Hippocampal formation (tissue), 2 donors: ENCODE measurements around the gene CRIM1.

Experiments used
- DNase-seq, 2 donors: peaks; one replicate each; lab custom pipeline; 2025; lab: John Stamatoyannopoulos, UW

Gene CRIM1

DNA sequence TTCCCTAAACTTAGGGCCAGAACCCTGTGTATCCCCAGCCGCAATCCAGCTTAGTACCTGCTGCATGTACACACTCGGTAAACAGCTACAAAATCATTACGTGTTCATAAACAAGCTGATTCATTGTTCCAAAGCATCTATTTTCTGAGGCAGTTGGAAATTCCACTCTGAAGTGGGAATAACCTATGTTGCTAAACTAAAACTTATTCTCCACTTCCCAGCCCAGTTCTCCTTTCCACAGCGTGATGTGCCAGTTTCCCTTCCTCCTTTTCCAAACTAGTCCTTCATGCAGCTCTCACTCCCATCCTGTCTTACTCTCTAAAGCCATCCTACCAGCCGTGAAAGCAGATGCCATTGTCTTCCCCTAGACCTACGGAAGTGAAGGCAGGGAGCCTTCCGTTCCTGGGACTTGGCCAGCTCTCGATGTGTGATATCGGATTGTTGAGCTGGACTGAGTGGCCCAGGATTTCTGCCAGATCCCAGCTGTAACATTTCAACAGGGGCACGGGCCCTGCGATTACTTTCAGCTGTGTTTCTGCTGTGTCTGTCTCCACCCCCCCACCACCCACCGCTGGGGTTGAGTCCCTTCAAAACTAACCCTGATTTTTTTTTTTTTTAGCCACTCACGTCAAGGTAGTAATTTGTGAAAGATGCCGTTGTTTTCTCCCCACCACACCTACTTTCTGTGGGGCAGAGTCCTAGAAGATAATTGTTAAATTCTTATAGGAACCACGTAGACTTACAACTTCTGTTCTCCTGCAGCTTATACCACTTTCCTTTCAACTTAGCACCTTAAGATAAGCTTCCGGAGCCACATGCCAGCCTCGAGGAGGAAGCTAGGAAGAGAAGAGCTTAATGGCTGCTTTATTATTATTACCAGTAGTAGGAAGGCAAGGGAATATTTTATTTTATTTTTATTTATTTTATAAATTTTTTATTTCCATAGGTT lies 100.9 kb downstream of the CRIM1 start:
- DNase-seq, result no peak

DNA sequence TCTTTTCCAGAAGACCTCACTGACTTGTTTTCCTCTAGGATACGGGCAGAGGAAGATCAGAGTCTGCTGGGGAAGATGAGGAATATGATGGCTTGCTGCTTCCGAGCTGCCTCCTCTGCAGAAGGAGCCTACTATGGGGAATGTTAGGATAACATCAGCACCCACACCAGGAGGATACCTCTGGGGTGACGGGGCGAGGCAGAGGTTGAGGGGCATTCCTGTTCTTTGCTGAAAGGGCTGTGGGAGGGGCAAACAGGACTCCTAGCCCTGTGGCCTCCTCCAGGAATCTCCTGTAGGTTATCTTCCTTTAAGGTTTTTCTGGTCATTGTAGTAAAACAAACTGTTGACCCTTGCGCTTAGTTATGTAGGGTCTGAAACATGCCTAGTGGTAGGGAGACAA lies 102.5 kb downstream of the CRIM1 start:
- no peak for DNase-seq

DNA sequence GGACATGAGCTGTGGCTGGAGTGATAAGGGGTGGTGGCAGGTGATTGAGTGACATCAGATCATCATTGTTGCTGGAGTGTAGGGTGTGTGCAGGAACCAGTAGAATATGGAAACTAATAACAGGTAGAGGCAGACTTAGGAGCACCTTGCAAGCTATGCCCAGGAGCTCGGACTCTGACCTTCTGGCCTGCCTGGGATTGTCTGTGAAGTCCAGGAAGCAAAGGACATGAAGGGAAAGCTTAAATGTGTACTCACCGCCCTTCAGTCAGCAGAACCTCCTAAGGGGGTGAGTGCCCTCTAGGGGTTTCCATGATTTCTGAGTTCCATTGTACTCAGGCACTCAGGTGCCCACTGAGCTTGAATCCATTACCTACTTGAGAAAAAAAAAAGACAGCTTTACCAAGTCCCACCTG lies 104.2 kb downstream of the CRIM1 start:
- DNase-seq, result peak in 1 of 2 donors; percentile 17

DNA sequence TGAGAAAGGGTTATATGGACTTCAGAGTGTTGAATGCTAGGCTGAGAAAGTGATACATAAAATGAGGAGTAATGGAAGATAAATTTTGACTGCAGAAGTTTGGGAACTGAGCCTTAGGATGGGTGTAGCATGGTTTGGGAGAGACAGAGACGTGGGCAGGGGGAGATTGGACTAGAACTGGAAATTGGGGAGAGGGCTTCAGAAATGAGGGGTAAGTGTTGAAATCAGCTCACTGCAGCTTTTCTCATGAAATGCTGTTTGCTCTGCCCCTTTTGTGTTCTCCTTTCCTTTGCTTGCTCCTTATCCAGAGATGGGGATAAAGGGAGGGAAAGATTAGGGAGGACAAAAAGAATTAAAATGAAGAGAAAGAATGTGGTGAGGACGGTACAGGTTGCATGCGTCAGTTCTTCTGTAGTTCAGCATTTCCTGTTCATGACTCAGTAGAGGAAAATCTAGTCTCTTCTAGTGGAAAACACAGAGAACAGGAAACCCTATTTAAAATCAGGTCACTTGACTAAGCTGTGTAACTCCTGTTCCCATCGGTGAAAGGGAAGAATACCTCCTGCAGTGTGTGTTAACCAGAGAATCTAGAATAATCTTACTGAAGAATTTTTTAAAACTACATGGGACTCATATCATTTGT lies 105.6 kb downstream of the CRIM1 start:
- DNase-seq, result peak in 1 of 2 donors; percentile 28

DNA sequence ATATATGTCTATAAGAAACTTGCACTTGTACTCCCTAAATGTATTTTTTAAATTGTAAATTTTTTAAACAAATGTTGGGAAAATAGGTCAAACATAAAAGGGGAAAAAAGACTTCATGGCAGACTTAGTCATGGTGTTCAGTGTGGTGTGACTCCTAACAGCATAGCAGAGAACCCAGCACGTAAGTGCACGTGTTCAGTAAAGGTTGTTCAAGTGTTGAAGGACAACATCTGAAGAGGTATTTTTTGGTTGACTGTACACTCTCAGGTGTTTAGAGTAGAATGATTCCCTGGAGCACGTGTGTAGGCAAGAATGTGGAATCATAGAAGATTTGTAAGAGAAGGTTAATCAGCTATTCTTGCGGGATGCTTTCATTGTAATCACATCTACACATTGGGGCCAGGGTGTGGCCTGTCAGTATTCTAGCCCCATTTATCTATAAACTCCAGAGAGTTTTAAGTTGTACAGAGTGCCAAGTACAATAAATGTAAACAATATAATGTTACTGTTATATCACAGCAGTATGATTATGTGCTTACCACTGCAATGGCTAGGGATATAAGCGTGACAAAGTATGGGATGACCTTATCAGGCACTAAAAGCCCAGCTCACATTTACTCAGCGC lies 106.8 kb downstream of the CRIM1 start:
- DNase-seq, result no peak

DNA sequence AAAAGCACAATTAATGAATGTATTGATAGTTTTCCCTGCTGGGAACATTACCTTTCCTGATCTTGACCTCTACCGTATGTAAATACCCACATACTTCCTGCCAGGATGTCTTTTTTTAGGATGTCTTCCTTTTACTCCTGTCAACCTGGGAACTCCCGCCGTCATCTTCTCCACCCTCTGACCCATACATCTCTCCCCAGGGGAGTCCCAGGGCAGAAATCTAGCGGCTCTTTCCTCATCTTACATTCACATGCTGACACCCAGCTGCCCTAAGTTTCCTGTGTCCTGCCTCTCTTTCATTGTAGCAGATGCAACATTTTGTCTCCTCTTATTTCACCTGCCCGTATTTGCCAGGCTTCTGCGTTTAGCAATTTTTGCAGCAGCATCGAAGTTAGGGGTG lies 107.8 kb downstream of the CRIM1 start:
- no peak for DNase-seq

DNA sequence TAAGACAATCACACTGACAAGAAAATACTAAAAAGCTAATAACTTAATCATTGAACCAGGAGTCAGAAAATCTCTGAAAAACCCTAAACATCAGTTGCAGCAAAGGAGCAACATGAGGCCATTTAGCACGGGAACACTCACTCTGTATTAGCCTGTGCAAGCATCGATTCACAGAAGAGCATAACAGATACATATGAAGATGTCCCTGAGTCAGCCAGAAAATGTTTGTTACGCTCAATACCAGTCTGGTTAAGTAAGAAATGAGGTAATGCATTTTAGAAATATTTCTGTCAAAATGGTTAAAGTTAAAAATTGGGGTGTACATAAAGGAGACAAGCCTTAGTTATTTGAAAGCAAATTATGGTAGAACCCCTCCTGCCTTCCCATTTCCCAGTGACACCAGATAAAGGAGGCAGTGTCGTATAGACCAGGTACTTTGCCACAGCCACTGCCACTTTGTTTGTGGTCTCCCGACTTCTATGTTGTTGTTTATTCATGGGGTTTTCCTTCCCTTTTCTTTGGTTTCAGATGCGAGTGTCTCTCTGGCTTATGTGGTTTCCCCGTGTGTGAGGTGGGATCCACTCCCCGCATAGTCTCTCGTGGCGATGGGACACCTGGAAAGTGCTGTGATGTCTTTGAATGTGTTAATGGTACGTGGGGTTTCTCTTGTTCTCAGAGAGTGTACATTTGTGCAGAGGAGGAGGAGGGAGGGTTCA lies 108.6 kb downstream of the CRIM1 start:
- DNase-seq, result no peak

DNA sequence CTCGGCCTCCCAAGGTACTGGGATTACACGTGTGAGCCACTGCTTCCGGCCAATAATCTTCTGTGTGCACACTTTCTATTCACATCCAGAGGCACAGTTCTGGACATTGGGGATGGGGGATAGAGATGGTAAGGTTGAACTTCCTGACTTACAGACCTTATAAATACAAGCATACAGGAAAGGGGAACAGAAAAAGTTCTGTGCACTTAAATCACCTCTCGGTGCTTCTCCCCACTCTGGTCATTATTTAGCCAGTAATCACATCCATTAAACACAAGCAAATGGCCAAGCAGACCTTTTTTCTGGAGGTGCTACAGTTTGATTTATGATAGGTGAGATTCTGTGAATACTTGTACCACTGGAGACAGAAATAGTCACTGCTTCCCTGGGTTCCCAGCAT lies 110.6 kb downstream of the CRIM1 start:
- no peak for DNase-seq

DNA sequence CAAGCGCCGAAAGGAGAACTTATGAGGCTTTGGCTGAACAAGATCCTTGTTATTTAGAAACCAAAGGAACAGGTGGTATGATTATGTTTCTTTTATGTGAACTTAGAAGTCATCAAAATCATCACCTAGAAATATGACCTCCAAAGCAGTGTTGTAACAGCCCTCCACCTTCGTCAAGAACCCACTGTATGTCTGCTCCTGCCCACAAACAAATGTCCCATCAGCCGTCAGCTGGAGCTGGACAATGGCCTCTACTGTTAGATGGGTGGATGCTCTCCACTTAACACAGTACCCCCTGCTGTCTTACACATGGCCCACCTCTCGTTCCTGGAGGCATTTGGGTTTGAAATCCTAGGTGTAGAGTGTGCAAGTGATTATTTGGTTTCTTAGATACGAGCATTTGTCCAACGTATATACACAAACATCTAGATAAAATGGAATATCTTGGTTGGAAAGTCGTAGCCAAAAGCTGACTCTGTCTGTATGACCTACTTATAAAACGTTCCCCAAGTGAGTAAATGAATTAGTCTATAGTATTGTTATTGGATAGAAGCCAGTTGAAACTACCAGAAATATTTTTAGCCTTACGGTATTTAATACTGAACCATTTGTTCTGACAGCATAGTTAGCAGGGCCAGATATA lies 113.0 kb downstream of the CRIM1 start:
- no peak for DNase-seq

DNA sequence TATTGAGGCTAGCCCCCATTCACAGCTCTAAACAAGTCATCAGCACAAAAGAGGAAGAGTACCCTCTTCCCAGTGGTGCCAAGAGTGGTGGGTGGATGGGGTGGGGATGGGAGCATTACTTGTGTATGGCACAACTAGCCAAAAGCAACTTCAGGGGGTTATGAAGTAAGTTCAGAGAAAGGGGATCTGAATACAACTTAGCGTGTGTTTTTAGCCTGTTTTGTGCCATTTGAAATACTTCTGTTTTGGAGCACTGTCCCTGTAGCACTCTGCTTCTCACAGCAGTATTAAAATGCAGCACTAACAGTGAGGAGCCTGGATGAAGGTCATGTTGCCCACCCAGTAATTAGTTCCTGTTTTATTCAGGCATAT lies 113.5 kb downstream of the CRIM1 start:
- no peak for DNase-seq

DNA sequence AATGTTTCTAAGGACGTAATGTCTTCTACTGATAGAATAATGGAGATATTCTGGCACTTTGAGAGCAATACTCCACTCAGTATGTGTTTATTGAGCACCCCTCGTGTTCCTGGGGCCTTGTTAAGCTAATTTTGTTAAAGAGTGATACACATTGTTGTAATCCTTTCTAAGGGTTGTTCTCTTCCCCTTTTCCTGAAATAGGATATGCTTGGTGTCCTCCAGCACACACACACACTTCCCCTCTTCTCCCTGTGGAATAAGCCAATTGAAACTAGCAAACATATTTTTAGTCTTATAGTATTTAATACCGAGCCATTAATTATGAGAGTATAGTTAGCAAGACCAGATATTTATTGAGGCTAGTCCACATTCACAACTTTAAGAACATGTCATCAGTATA lies 114.1 kb downstream of the CRIM1 start:
- DNase-seq, result no peak

DNA sequence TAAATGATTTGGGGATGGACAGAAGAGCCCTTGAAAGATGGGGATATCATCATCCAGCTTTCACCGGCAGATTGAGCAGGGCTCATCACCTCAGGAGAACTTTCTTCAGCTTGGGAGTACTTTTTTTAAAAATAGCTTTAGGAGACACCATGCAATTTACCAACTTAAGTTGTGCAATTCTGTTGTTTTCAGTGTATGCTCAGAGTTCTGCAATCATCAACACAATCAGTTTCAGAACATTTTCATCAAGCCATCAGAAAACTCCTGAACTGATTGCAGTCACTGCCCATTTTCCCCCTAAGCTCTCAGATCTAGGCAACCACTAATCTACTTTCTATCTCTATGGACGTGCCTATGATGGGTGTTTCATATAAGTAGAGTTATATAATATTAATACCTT lies 117.7 kb downstream of the CRIM1 start:
- DNase-seq, result no peak

DNA sequence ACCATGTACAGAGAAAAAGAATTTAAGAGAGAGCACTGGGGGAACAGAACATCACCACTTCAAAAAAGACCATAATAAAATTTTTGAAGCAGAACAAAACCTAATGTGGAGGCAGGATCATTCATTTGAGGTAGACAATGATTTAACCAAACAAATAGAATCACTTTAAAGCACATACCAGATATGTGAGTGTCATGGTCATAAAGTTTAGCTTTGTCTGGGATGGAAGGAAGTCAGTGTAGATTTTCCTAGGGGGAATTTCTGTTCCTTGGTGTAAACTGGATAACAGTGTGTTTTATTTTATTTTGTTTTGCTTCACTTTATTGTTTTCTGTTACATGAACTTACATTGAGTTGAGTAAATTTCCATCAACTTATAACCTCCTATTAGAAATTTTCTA lies 120.8 kb downstream of the CRIM1 start:
- DNase-seq, result no peak

DNA sequence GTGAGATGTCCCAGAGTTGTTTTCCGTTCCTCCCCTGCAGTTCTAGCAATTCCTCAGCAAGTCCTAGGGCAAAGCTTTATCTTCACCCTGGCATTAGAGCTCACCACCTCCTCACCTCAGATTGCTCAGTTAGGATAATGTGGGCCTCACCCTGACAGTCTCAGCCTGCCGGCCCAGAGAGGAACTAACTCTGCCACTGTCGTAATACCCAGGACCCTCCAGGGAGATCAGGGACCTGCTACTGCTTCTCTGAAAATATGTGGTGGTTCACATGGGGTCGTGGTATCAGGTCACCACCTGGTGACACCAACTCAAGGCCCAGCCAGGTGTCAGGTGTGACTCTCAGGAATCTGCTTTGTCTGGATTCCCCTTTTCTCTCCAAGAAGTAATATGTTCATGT lies 121.7 kb downstream of the CRIM1 start:
- no peak for DNase-seq

DNA sequence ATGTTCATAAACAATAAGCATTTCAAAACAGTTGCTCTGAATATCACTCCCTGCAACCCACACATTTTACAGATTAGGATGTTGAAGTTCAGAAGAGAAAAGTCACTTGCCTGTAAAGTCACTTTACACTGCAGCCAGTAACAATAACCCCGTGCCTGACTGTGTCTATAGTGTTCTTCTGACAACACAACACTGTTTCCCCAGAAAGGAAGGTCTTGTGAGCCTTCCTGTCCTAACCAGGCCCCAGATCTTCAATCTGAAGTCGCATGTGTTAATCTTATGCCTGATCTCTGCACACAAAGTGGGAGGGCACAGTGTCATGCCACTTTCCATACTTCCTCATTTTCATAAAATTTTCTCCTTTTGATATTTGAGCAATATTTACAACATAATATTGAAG lies 122.2 kb downstream of the CRIM1 start:
- DNase-seq, result no peak

DNA sequence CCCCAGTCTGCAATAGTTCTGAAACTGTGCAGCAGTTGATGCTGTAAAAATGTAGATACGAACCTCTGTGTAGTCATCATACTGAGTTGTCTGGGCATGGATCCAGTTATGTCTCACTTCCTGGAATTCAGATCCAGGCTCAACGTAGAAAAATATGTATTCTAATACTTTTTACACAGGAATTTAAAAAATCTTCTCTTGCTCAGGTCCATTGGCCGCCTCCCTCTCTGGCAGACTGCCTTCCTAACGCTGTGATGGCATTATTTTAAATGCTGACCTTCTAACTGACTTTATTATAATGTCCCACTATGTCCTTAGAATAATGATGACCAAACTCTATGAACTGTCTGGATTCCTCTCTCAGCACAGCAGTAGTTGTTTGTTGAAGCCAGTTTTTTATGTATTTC lies 122.8 kb downstream of the CRIM1 start:
- DNase-seq, result no peak

DNA sequence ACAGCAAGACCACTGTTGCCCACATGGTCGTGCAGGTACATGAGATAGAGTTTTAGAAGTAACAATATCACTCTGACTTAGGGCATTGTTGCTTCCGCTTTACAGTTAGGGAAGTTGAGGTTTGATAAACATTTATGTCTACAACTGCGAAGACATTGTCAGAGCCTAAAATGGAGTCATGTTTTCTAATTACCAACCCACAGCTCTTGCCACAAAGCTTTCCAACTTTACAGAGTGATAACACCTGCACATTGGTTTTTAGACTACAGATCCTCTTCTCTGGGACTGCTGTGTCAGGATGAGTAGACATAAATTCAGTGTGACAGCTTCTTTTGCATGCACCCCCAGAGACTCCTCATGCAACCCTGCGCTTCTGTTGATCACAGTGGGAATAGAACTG lies 123.4 kb downstream of the CRIM1 start:
- no peak for DNase-seq

DNA sequence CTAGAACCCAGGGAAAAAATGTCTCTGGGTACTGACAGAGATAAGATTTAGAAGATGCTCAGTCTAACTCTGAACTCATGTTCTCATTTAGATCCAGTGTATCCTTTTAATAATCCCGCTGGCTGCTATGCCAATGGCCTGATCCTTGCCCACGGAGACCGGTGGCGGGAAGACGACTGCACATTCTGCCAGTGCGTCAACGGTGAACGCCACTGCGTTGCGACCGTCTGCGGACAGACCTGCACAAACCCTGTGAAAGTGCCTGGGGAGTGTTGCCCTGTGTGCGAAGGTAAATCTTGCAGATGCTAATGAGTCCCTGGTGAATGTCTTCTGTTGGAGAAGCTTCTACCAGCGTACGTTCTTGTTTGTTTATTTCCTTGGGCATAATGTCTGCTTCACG lies 123.8 kb downstream of the CRIM1 start:
- no peak for DNase-seq

DNA sequence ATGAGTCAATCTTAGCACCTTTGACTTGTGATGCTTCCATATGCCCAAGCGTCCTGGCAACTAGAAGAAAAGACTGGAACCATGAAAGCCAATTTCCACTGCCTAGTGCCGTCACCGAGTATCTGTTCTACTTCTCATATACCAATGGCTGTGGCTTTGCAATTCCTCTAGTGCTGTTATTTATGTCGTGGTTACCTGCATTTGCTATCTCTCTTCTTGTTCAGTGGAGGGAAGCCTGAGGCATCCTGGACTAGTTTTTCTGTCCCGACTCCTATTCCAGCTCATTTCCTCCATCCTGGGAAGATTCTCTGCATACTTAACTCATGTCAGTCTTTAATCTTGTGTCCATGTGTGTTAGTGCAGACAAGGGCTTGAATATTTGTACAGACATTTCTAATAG lies 124.5 kb downstream of the CRIM1 start:
- DNase-seq, result no peak

DNA sequence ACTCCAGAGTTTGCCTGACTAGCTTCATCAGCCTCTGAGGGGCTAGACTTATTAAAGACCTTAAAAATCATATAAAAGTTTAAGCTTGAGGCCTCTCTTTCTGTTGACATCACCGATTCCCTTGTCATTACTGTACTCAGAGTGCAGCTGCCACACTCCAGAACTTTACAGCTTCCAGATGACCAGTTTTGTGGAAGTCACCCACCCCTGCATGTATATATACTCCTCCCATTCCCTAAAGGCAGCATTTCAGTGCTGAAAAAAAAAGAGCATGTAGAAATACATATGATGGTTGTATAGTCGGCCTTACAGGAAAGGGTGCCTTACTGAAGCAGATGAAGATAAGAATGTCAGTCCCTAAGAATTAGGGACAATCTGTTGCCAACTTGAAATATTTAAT lies 125.1 kb downstream of the CRIM1 start:
- DNase-seq, result no peak

DNA sequence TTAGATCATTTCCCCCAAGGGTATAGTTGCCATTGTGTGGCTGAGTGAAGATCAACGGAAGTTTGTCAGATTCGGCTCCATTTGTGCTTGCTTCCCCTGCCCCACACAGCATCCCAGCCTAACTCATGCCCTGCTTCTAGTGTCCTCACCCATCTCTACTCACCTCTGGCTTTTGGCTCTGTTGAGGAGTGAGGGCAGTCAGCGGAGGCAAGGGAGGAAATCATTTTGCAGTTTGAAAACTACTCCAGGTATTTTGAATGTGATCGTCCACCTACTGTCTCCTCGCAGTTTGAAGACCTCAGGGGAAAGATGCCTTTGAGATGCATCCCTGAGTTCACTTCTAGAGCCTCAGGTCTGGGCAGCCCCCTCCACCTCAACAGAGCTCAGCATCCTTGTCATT lies 126.1 kb downstream of the CRIM1 start:
- DNase-seq, result no peak
